ENCODE measurements around the gene TNS2. TPM values are rescaled to one million over a fixed set of nuclear protein-coding genes. Genes with fewer than 3 reads are reported as not detected.

TNS2 gene
- total and polyA plus RNA-seq, 9 of the 15 experiments (the other 6 are each of a cell fraction or from before 2014, with no cell fraction given): 0.28 to 3.1 (median 1.2) TPM; not detected in 1

GRCh38 chr12:53005986-53006809 lies 43.7 kb upstream of the TNS2 start, which contains the start of gene EIF4B (continued):
- no peak for TF ChIP-seq TCF7 (IDR thresholded peaks at IDR 0.05; ENCODE audit: borderline replicate concordance)
- TF ChIP-seq KDM4B (IDR thresholded peaks at IDR 0.05; ENCODE audit: borderline replicate concordance in 2 of 2, low read depth in 1 of 2): no peak
- no peak for TF ChIP-seq TGIF2 (CRISPR knock-in tag; IDR thresholded peaks at IDR 0.05)
- TF ChIP-seq ZBTB1 (CRISPR knock-in tag; IDR thresholded peaks at IDR 0.05; ENCODE audit: borderline replicate concordance, low read depth): no peak
- peak; percentile 95 for TF ChIP-seq USF1 (CRISPR knock-in tag; IDR thresholded peaks at IDR 0.05)
- TF ChIP-seq DNMT1 (IDR thresholded peaks at IDR 0.05): no peak
- TF ChIP-seq E2F8 (IDR thresholded peaks at IDR 0.05; ENCODE audit: low read depth, partially characterized antibody): peak; percentile 25
- no peak for TF ChIP-seq FOS (IDR thresholded peaks at IDR 0.05; ENCODE audit: extremely low read depth, insufficient read length)
- peak; percentile 77 for TF ChIP-seq ATF3 (IDR thresholded peaks at IDR 0.05)
- TF ChIP-seq ATF3 (CRISPR knock-in tag; conservative IDR thresholded peaks at IDR 0.05): 0 out of 2 replicates have a peak, but pooled peaks have one; percentile 52
- 0 out of 2 replicates have a peak, but pooled peaks have one; percentile 33 for TF ChIP-seq ZNF174 (CRISPR knock-in tag; IDR thresholded peaks at IDR 0.05)
- no peak for TF ChIP-seq WHSC1 (IDR thresholded peaks at IDR 0.05; ENCODE audit: low read length)
- TF ChIP-seq JUND (IDR thresholded peaks at IDR 0.05; ENCODE audit: borderline replicate concordance, low read depth, low read length): peak; percentile 42; the same call in 1 of the 2 replicates
- TF ChIP-seq JUND (tag; IDR thresholded peaks at IDR 0.05; ENCODE audit: borderline replicate concordance, low read depth, low read length): peak; percentile 38; the same call in 1 of the 3 replicates
- no peak for TF ChIP-seq POLR3A (IDR thresholded peaks at IDR 0.05; ENCODE audit: borderline replicate concordance, extremely low read depth, insufficient read depth, insufficient read length)
- no peak for TF ChIP-seq CCAR2 (IDR thresholded peaks at IDR 0.05; ENCODE audit: low read depth, low read length)
- 0 out of 2 replicates have a peak, but pooled peaks have one; percentile 16 for TF ChIP-seq THRAP3 (IDR thresholded peaks at IDR 0.05; ENCODE audit: borderline replicate concordance)
- no peak for TF ChIP-seq CBFA2T3 (IDR thresholded peaks at IDR 0.05)
- no peak for TF ChIP-seq HMBOX1 (IDR thresholded peaks at IDR 0.05)
- peak; percentile 89 for TF ChIP-seq EP400 (IDR thresholded peaks at IDR 0.05)
- no peak for TF ChIP-seq ZNF512 (tag; IDR thresholded peaks at IDR 0.05)
